ENCODE results near the gene HLA-DRA. TPM values are rescaled to one million over a fixed set of nuclear protein-coding genes. Genes with fewer than 3 reads are reported as not detected.

Gene HLA-DRA
- total and polyA plus RNA-seq, 2 donors (not counting 3 experiments of a cell fraction or from before 2014, with no cell fraction given): not detected

DNA sequence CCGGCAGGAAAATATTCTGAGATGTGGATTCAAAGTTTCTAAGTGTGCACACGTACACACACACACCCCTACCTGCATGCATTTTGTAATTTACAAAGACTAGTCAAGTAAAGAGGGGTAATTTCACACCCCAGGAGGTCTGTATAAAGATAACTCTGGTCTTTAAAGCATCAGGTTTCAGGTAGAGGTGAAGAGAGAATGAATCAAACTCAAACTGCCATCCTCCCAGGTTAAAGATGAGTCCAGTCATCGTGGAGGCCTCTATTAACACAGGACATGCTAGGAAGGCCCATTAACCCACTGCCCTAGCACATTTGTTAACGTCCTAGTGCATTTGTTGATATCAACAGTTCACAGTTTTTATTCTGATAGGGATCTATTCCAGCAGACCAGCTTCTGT is 3.5 kb upstream of the HLA-DRA start:
- H4K20me1 ChIP-seq (replicated peaks; ENCODE audit: control insufficient read depth, extremely low read depth, insufficient read depth, low read length): no peaks in the 10 kb centered on the region
- no peaks in the 10 kb centered on the region for H3K9me3 ChIP-seq (replicated peaks; ENCODE audit: control insufficient read depth, insufficient read depth, low read length)
- no peak overlapping the region for H3K4me3 ChIP-seq (replicated peaks in 1 of 3; ENCODE audit: insufficient read depth in 1 of 3, low read depth in 1 of 3, low read length in 3 of 3)
- H2AFZ ChIP-seq (ENCODE audit: low read depth, low read length): no peak overlapping the region
- DNase-seq (ENCODE audit: low read depth, low spot score) (no peak), FAIRE-seq (no peak)
- H3K27me3 ChIP-seq (ENCODE audit: control insufficient read depth in 2 of 2, insufficient read depth in 2 of 2, low read length in 2 of 2): peaks cover 10 to 29% of the 10 kb centered on the region in 2 experiments
- ChIA-PET CTCF (interaction anchor here (1.1 to 2.0 kb wide), 3 partner anchors 264 to 432 kb away, joined by 3 to 6 read pairs (median 4); no protein-coding TSS in a partner anchor), POLR2A (no interaction called here)
- no peaks in the 10 kb centered on the region for H3K79me2 ChIP-seq (ENCODE audit: control insufficient read depth, insufficient read depth, low read length)
- TF ChIP-seq POLR2AphosphoS5 (IDR thresholded peaks at IDR 0.05; ENCODE audit: insufficient read depth, low read depth, low read length) (no peak), EZH2 (IDR thresholded peaks at IDR 0.05; ENCODE audit: borderline replicate concordance, low read depth, low read length, severe bottlenecking) (no peak), FOS (IDR thresholded peaks at IDR 0.05; ENCODE audit: borderline replicate concordance, insufficient read depth, low read length) (no peak), JUN (IDR thresholded peaks at IDR 0.05; ENCODE audit: borderline replicate concordance, insufficient read depth, insufficient read length, low read depth) (no peak), POLR2A (IDR thresholded peaks at IDR 0.05; ENCODE audit: low read depth, low read length) (no peak), MYC (IDR thresholded peaks at IDR 0.05; ENCODE audit: low read depth, low read length) (no peak), GATA2 (IDR thresholded peaks at IDR 0.05; ENCODE audit: insufficient read depth, insufficient read length, low read depth, low read length) (no peak)
- TF ChIP-seq, protein P1, sequence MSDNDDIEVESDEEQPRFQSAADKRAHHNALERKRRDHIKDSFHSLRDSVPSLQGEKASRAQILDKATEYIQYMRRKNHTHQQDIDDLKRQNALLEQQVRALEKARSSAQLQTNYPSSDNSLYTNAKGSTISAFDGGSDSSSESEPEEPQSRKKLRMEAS (IDR thresholded peaks at IDR 0.05; ENCODE audit: insufficient read depth, insufficient read length): no peak
- TF ChIP-seq, protein P2, sequence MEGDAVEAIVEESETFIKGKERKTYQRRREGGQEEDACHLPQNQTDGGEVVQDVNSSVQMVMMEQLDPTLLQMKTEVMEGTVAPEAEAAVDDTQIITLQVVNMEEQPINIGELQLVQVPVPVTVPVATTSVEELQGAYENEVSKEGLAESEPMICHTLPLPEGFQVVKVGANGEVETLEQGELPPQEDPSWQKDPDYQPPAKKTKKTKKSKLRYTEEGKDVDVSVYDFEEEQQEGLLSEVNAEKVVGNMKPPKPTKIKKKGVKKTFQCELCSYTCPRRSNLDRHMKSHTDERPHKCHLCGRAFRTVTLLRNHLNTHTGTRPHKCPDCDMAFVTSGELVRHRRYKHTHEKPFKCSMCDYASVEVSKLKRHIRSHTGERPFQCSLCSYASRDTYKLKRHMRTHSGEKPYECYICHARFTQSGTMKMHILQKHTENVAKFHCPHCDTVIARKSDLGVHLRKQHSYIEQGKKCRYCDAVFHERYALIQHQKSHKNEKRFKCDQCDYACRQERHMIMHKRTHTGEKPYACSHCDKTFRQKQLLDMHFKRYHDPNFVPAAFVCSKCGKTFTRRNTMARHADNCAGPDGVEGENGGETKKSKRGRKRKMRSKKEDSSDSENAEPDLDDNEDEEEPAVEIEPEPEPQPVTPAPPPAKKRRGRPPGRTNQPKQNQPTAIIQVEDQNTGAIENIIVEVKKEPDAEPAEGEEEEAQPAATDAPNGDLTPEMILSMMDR (IDR thresholded peaks at IDR 0.05; ENCODE audit: extremely low read depth in 1 of 2, insufficient read depth in 1 of 2, low read depth in 1 of 2, low read length in 2 of 2): no peak
- H3K9me1 ChIP-seq (replicated peaks; ENCODE audit: control insufficient read depth, extremely low read depth, insufficient read depth, low read length): no peaks in the 10 kb centered on the region
- dilution Hi-C loops (cut with MboI; ENCODE audit: extremely low pct_ligation_motif_present, low sequenced_read_pairs): no loop called here
- no TSS peak for BruUV-seq (replicated peaks)
- H3K4me2 ChIP-seq (ENCODE audit: insufficient read depth, low read length): no peak overlapping the region
- no peak overlapping the region for H3K9ac ChIP-seq (replicated peaks; ENCODE audit: extremely low read depth, insufficient read depth, low read length)
- H3K27ac ChIP-seq (ENCODE audit: insufficient read depth, low read depth, low read length): no peak overlapping the region
- H3K4me1 ChIP-seq (ENCODE audit: control insufficient read depth, extremely low read depth, insufficient read depth, low read length): no peaks in the 10 kb centered on the region
- intact Hi-C loops (cut with micrococcal nuclease): no loop called here
- H3K36me3 ChIP-seq (ENCODE audit: control insufficient read depth in 2 of 2, extremely low read depth in 1 of 2, insufficient read depth in 2 of 2, low read length in 2 of 2): no peaks in the 10 kb centered on the region

Measured in endothelial cell of umbilical vein (primary cell).